ENCODE measurements around the gene ATP13A3.

ATP13A3 gene

GRCh38 chr3:194387276-194387675, 99.5 kb downstream of the ATP13A3 start:
- DNase-seq = no peak

GRCh38 chr3:194386648-194387047, 100.2 kb downstream of the ATP13A3 start:
- no peak for DNase-seq

GRCh38 chr3:194386066-194386465, 100.7 kb downstream of the ATP13A3 start:
- DNase-seq = no peak

- DNase-seq = no peak
Measured at GRCh38 chr3:194384569-194385001, 102.2 kb downstream of the ATP13A3 start.

GRCh38 chr3:194384156-194384555, 102.6 kb downstream of the ATP13A3 start:
- DNase-seq = no peak

GRCh38 chr3:194383276-194383940, 103.4 kb downstream of the ATP13A3 start:
- no peak for DNase-seq

- no peak for DNase-seq
Measured at GRCh38 chr3:194382892-194383223, 103.9 kb downstream of the ATP13A3 start.

- DNase-seq = no peak
Measured at GRCh38 chr3:194382196-194382891, 104.5 kb downstream of the ATP13A3 start.

- DNase-seq = no peak
Measured at GRCh38 chr3:194381460-194381875, 105.3 kb downstream of the ATP13A3 start.

- no peak for DNase-seq
Measured at GRCh38 chr3:194380326-194380725, 106.5 kb downstream of the ATP13A3 start.

GRCh38 chr3:194379651-194380050, 107.2 kb downstream of the ATP13A3 start:
- no peak for DNase-seq

- DNase-seq = no peak
Measured at GRCh38 chr3:194379231-194379630, 107.6 kb downstream of the ATP13A3 start.

- no peak for DNase-seq
Measured at GRCh38 chr3:194377708-194378107, 109.1 kb downstream of the ATP13A3 start.

GRCh38 chr3:194376241-194376560, 110.6 kb downstream of the ATP13A3 start:
- DNase-seq = no peak

- DNase-seq = no peak
Measured at GRCh38 chr3:194375473-194376240, 111.1 kb downstream of the ATP13A3 start.

GRCh38 chr3:194374935-194375334, 111.9 kb downstream of the ATP13A3 start:
- no peak for DNase-seq

GRCh38 chr3:194373899-194374298, 112.9 kb downstream of the ATP13A3 start:
- no peak for DNase-seq

- no peak for DNase-seq
Measured at GRCh38 chr3:194373028-194373427, 113.8 kb downstream of the ATP13A3 start.

- DNase-seq = no peak
Measured at GRCh38 chr3:194370753-194371152, 116.0 kb downstream of the ATP13A3 start.

GRCh38 chr3:194369522-194370279, 117.1 kb downstream of the ATP13A3 start, which contains the start of gene LRRC15:
TSS of gene LRRC15 (minus strand) at chr3:194369743. CDS start at chr3:194361043, 8,700 bp downstream.
- DNase-seq = no peak

- no peak for DNase-seq
Measured at GRCh38 chr3:194368918-194369317, 117.9 kb downstream of the ATP13A3 start.

GRCh38 chr3:194367992-194368841, 118.6 kb downstream of the ATP13A3 start:
- DNase-seq = no peak
